Stimulated activated CD8-positive, alpha-beta memory T cell treated with anti-CD3 and anti-CD28 coated beads, Interleukin-7, amount 100 ng/mL, for 48 hours (primary cell): ENCODE data around the gene ARHGEF3.

Experiments
- DNase-seq, 2 donors: peaks; one replicate each; pipeline ENCODE4 v3.0.0-alpha.2; 2020; ENCODE audit warnings: low read depth in 1 of 2; ENCODE audit errors: extremely low read depth in 1 of 2

ARHGEF3 gene

GRCh38 chr3:56801662-56802377 lies at the start of gene ARHGEF3:
Gene ARHGEF3 (minus strand): TSS chr3:56801949. CDS start chr3:56801798, 151 bp downstream.
- peak; percentile 78 to 79 for DNase-seq

GRCh38 chr3:56849698-56850097 lies 47.9 kb upstream of the ARHGEF3 start:
- no peak for DNase-seq

- no peak for DNase-seq
Measured at GRCh38 chr3:56845505-56845904, 43.8 kb upstream of the ARHGEF3 start.

GRCh38 chr3:56844536-56844935 lies 42.8 kb upstream of the ARHGEF3 start:
- no peak for DNase-seq

GRCh38 chr3:56839784-56840715 lies 38.3 kb upstream of the ARHGEF3 start:
- no peak for DNase-seq

GRCh38 chr3:56838448-56838847 lies 36.7 kb upstream of the ARHGEF3 start:
- no peak for DNase-seq

GRCh38 chr3:56837196-56837955 lies 35.6 kb upstream of the ARHGEF3 start:
- DNase-seq = no peak

- no peak for DNase-seq
Measured at GRCh38 chr3:56836276-56837163, 34.8 kb upstream of the ARHGEF3 start.

GRCh38 chr3:56835650-56836227 lies 34.0 kb upstream of the ARHGEF3 start:
- no peak for DNase-seq

- no peak for DNase-seq
Measured at GRCh38 chr3:56833536-56833935, 31.8 kb upstream of the ARHGEF3 start.

- DNase-seq = no peak
Measured at GRCh38 chr3:56833022-56833421, 31.3 kb upstream of the ARHGEF3 start.

GRCh38 chr3:56831572-56831971 lies 29.8 kb upstream of the ARHGEF3 start:
- DNase-seq = no peak

GRCh38 chr3:56830884-56831283 lies 29.1 kb upstream of the ARHGEF3 start:
- no peak for DNase-seq

- no peak for DNase-seq
Measured at GRCh38 chr3:56829533-56829932, 27.8 kb upstream of the ARHGEF3 start.

GRCh38 chr3:56826831-56827722 lies 25.3 kb upstream of the ARHGEF3 start:
- DNase-seq = no peak

GRCh38 chr3:56825567-56826438 lies 24.1 kb upstream of the ARHGEF3 start:
- no peak for DNase-seq

- DNase-seq = no peak
Measured at GRCh38 chr3:56823984-56824703, 22.4 kb upstream of the ARHGEF3 start.
